ENCODE results near the gene NACAD.
A peak's percentile ranks its signal among the peaks of the same experiment; 100 is the strongest.

The NACAD gene

DNA sequence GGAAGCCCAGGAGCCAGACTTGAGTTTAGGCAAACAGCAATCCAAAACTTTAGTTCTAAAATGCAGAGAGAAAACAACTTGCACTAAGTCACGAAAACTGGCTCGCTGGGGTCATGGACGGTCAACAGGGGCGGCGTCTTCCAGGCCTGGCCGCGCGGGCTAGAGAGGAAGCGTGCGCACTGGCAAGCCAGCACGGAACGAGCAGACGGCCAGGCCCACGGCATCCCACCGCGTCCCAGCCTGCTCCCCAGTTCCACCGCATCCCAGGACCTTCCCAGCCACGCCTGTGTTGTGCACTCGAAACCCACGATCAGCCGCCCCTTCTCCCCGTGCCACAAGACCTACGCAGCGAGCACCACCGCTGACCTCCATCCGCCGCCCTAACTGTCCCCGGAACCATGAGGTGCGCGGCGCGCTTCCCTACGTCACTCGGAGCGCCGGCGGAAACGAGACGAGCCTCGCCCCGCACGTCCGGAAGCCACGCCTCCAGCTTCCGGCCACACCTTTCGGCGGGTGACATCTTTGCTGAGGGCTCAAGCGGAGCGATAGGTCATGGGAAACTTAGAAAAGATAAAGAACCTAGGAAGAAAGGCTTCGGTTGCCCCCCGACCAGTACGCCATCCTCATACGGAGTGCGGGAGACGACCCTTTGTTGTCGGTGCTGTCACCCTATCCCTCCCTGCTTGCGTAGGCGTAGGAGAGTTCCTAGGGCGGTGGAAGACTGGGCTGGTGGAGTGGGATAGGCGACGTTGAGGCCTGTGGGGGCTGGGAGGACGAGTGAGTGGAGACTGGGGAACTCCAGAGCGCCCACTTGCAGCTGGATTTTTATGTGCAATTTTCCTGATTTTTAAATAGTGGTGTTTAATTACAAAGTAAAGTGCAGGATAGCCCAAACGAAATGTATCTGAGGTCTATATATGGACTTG lies 22.8 kb upstream of the NACAD start, which contains the start of gene TBRG4 (continued):
- TF ChIP-seq ZEB2 (tag by site-specific recombination; IDR thresholded peaks at IDR 0.05) (peak; percentile 84), IKZF3 (tag by site-specific recombination; IDR thresholded peaks at IDR 0.05) (peak; percentile 44; the same call in 1 of the 2 replicates), ZNF146 (tag by site-specific recombination; IDR thresholded peaks at IDR 0.05) (no peak; the same call in 1 of the 2 replicates), YY1 (tag by site-specific recombination; IDR thresholded peaks at IDR 0.05) (peak; percentile 86), SCRT1 (tag by site-specific recombination; IDR thresholded peaks at IDR 0.05; ENCODE audit: borderline replicate concordance) (no peak), KLF7 (tag by site-specific recombination; IDR thresholded peaks at IDR 0.05; ENCODE audit: borderline replicate concordance) (peak; percentile 96), ZNF341 (tag by site-specific recombination; IDR thresholded peaks at IDR 0.05; ENCODE audit: low read depth) (peak; percentile 44; the same call in 1 of the 2 replicates), OSR2 (tag by site-specific recombination; IDR thresholded peaks at IDR 0.05) (no peak)

DNA sequence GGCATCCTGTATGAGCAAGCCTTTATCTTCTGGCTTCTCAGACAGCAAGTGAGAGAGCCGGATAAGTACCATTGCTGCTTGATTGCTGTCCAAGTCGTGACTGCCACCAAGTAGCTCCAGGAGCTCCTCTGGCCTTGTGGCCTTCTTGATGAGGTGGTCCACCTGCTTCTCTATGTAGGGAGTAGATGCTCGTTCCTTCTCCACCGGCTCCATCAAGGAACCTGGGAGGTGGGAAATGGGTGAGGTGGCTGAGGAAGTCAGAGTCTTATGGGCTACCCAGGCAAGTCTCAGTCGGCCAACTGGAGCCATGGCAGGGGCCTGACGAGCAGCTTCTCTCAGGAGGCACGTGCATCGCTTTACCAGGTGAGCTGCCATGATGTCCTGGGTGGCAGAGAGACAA lies 20.1 kb upstream of the NACAD start:
- POLR2A ChIA-PET: no interaction called here
- Histone ChIP-seq H3K27ac (ENCODE audit: extremely low read depth, low read depth, low read length) (no peak overlapping the region), H3K4me3 (ENCODE audit: low read depth, low read length) (no peak overlapping the region), H3K36me3 (ENCODE audit: control insufficient read depth in 2 of 2, insufficient read depth in 1 of 2, low read length in 2 of 2) (peaks cover 10 to 56% of the 10 kb centered on the region in 2 experiments), H3K4me1 (ENCODE audit: control insufficient read depth, insufficient read depth, low read length) (no peaks in the 10 kb centered on the region), H3K9me3 (ENCODE audit: control insufficient read depth, insufficient read depth, low read depth, low read length) (no peaks in the 10 kb centered on the region)
- TF ChIP-seq, protein P1, sequence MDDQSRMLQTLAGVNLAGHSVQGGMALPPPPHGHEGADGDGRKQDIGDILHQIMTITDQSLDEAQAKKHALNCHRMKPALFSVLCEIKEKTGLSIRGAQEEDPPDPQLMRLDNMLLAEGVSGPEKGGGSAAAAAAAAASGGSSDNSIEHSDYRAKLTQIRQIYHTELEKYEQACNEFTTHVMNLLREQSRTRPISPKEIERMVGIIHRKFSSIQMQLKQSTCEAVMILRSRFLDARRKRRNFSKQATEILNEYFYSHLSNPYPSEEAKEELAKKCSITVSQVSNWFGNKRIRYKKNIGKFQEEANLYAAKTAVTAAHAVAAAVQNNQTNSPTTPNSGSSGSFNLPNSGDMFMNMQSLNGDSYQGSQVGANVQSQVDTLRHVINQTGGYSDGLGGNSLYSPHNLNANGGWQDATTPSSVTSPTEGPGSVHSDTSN (CRISPR knock-in tag; IDR thresholded peaks at IDR 0.05): no peak
- no peak for TF ChIP-seq ZNF621 (tag by site-specific recombination; IDR thresholded peaks at IDR 0.05)
- no peak for TF ChIP-seq ZNF843 (tag by site-specific recombination; IDR thresholded peaks at IDR 0.05)
- TF ChIP-seq, protein P2, sequence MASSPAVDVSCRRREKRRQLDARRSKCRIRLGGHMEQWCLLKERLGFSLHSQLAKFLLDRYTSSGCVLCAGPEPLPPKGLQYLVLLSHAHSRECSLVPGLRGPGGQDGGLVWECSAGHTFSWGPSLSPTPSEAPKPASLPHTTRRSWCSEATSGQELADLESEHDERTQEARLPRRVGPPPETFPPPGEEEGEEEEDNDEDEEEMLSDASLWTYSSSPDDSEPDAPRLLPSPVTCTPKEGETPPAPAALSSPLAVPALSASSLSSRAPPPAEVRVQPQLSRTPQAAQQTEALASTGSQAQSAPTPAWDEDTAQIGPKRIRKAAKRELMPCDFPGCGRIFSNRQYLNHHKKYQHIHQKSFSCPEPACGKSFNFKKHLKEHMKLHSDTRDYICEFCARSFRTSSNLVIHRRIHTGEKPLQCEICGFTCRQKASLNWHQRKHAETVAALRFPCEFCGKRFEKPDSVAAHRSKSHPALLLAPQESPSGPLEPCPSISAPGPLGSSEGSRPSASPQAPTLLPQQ (tag by site-specific recombination; IDR thresholded peaks at IDR 0.05): no peak
- TF ChIP-seq HOXC10 (CRISPR knock-in tag; IDR thresholded peaks at IDR 0.05): no peak
- TF ChIP-seq ZNF623 (tag by site-specific recombination; IDR thresholded peaks at IDR 0.05): no peak
- no peak for TF ChIP-seq SP7 (tag by site-specific recombination; IDR thresholded peaks at IDR 0.05)
- TF ChIP-seq ZBTB1 (tag by site-specific recombination; IDR thresholded peaks at IDR 0.05): no peak
- TF ChIP-seq ZNF561 (tag by site-specific recombination; IDR thresholded peaks at IDR 0.05; ENCODE audit: borderline replicate concordance): no peak
- no peak for TF ChIP-seq ZNF624 (tag by site-specific recombination; IDR thresholded peaks at IDR 0.05)
- TF ChIP-seq, protein P3, sequence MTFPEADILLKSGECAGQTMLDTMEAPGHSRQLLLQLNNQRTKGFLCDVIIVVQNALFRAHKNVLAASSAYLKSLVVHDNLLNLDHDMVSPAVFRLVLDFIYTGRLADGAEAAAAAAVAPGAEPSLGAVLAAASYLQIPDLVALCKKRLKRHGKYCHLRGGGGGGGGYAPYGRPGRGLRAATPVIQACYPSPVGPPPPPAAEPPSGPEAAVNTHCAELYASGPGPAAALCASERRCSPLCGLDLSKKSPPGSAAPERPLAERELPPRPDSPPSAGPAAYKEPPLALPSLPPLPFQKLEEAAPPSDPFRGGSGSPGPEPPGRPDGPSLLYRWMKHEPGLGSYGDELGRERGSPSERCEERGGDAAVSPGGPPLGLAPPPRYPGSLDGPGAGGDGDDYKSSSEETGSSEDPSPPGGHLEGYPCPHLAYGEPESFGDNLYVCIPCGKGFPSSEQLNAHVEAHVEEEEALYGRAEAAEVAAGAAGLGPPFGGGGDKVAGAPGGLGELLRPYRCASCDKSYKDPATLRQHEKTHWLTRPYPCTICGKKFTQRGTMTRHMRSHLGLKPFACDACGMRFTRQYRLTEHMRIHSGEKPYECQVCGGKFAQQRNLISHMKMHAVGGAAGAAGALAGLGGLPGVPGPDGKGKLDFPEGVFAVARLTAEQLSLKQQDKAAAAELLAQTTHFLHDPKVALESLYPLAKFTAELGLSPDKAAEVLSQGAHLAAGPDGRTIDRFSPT (tag by site-specific recombination; IDR thresholded peaks at IDR 0.05): no peak
- no peak for TF ChIP-seq ZBTB20 (tag by site-specific recombination; IDR thresholded peaks at IDR 0.05)
- TF ChIP-seq ZBTB8A (tag by site-specific recombination; IDR thresholded peaks at IDR 0.05): no peak
- TF ChIP-seq ZNF626 (tag by site-specific recombination; IDR thresholded peaks at IDR 0.05): no peak
- TF ChIP-seq ZIC2 (tag by site-specific recombination; IDR thresholded peaks at IDR 0.05): no peak
- TF ChIP-seq ZFP69B (tag by site-specific recombination; IDR thresholded peaks at IDR 0.05): no peak
- no peak for TF ChIP-seq ZFP41 (tag by site-specific recombination; IDR thresholded peaks at IDR 0.05; ENCODE audit: borderline replicate concordance)
- no peak for TF ChIP-seq ZNF248 (tag by site-specific recombination; IDR thresholded peaks at IDR 0.05)
- CTCF ChIA-PET: interaction anchor here (2.0 kb wide), 1 partner anchor 27 kb away, joined by 6 read pairs; no protein-coding TSS in a partner anchor

All from HEK293 (cell line).